ENCODE results near the gene PLCB4. TPM values are rescaled to one million over a fixed set of nuclear protein-coding genes. Genes with fewer than 3 reads are reported as not detected.

The PLCB4 gene
- total RNA-seq, 1 donor from 2014 or later: 6.6 TPM

GRCh38 chr20:9081423-9081966 is 12.6 kb downstream of the PLCB4 start:
- intact Hi-C loops (cut with DNase I): no loop called here

GRCh38 chr20:9082741-9083140 is 13.9 kb downstream of the PLCB4 start:
- no peak for ATAC-seq
- TF ChIP-seq, protein P1, sequence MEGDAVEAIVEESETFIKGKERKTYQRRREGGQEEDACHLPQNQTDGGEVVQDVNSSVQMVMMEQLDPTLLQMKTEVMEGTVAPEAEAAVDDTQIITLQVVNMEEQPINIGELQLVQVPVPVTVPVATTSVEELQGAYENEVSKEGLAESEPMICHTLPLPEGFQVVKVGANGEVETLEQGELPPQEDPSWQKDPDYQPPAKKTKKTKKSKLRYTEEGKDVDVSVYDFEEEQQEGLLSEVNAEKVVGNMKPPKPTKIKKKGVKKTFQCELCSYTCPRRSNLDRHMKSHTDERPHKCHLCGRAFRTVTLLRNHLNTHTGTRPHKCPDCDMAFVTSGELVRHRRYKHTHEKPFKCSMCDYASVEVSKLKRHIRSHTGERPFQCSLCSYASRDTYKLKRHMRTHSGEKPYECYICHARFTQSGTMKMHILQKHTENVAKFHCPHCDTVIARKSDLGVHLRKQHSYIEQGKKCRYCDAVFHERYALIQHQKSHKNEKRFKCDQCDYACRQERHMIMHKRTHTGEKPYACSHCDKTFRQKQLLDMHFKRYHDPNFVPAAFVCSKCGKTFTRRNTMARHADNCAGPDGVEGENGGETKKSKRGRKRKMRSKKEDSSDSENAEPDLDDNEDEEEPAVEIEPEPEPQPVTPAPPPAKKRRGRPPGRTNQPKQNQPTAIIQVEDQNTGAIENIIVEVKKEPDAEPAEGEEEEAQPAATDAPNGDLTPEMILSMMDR (IDR thresholded peaks at IDR 0.05): no peak
- H3K4me3 ChIP-seq: no peak overlapping the region
- H3K27me3 ChIP-seq (ENCODE audit: low read depth): no peaks in the 10 kb centered on the region
- no peaks in the 10 kb centered on the region for H3K36me3 ChIP-seq
- no peak overlapping the region for H3K27ac ChIP-seq
- H3K4me1 ChIP-seq: no peaks in the 10 kb centered on the region
- DNase-seq: no peak
- no peaks in the 10 kb centered on the region for H3K9me3 ChIP-seq
- intact Hi-C loops (cut with DNase I): no loop called here

More at GRCh38 chr20:9081423-9081966, 12.6 kb downstream of the PLCB4 start:
- Histone ChIP-seq H3K9me3 (no peaks in the 10 kb centered on the region), H3K27ac (no peak overlapping the region), H3K36me3 (no peaks in the 10 kb centered on the region), H3K4me1 (no peaks in the 10 kb centered on the region), H3K27me3 (ENCODE audit: low read depth) (no peaks in the 10 kb centered on the region), H3K4me3 (no peak overlapping the region)
- DNase-seq (no peak), ATAC-seq (no peak)
- TF ChIP-seq, protein P1 (IDR thresholded peaks at IDR 0.05): no peak

DNA sequence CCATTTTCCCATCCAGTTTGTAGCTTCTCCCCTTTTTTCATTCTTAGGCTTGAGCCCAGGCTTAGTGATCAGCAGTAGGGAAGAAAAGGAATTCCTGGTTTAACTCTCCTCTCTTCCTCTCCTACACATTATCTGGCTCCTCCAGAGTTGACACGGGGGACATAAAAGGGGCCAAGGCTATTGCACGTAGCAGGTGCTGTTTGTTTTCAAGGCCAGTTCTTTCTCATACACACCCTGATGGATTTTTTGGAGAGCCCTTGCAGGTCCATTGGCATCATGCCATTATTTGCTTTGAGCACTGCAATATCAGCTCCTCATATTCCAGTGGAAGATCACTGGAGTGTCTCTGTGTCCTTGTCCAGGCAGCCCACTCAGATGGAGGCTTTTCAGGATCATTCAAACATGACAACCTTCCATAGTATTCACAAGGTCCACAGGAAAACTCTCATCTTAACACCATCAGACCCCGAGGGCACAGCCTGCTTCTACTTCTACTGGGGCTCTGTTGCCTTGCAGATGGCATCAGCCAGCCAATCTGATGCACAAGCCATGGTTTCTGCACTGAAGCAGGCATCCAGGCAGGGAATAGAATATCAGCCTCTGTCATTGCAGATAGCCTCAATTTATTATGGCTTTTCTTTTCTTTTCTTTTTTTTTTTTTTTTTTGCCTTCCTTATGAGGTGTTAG is 18.8 kb downstream of the PLCB4 start:
- H3K36me3 ChIP-seq: no peaks in the 10 kb centered on the region
- no peak overlapping the region for H3K27ac ChIP-seq
- TF ChIP-seq, protein P1 (IDR thresholded peaks at IDR 0.05): no peak
- no peaks in the 10 kb centered on the region for H3K27me3 ChIP-seq (ENCODE audit: low read depth)
- intact Hi-C loops (cut with DNase I): no loop called here
- no peak overlapping the region for H3K4me3 ChIP-seq
- no peak for DNase-seq
- peaks cover 1% of the 10 kb centered on the region for H3K4me1 ChIP-seq
- no peak for ATAC-seq
- H3K9me3 ChIP-seq: no peaks in the 10 kb centered on the region

DNA sequence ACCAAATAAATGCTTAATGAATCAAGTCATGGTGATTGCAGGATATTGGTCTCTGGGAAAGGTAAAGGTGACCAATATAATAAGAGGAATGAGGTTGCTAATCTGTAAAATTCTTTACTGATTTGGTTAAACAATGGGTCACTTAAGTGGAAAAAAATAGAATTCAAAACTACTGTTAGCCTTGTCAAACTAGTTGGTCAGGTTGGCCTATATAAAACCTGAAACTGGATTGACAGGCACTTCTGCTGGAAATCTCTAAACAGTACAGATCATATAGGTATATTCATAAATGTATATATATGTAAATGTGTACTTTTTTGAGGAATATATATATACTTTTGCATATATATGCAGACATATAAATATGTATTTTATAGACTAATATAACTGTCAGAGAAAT is 19.7 kb downstream of the PLCB4 start:
- Histone ChIP-seq H3K36me3 (no peaks in the 10 kb centered on the region), H3K4me3 (no peak overlapping the region), H3K27ac (no peak overlapping the region), H3K27me3 (ENCODE audit: low read depth) (no peaks in the 10 kb centered on the region), H3K9me3 (no peaks in the 10 kb centered on the region), H3K4me1 (peaks cover 4% of the 10 kb centered on the region)
- no peak for ATAC-seq
- no peak for DNase-seq
- TF ChIP-seq, protein P1 (IDR thresholded peaks at IDR 0.05): no peak
- intact Hi-C loops (cut with DNase I): no loop called here

GRCh38 chr20:9092113-9092512 is 23.2 kb downstream of the PLCB4 start:
- Histone ChIP-seq H3K4me3 (no peak overlapping the region), H3K27me3 (ENCODE audit: low read depth) (no peaks in the 10 kb centered on the region), H3K9me3 (no peaks in the 10 kb centered on the region), H3K36me3 (no peaks in the 10 kb centered on the region), H3K4me1 (peaks cover 10% of the 10 kb centered on the region), H3K27ac (no peak overlapping the region)
- DNase-seq: no peak
- intact Hi-C loops (cut with DNase I): no loop called here
- no peak for ATAC-seq
- TF ChIP-seq, protein P1 (IDR thresholded peaks at IDR 0.05): no peak

Data from lower lobe of right lung (tissue), 2 donors.